Activated T-helper 17 cell treated with anti-CD3 and anti-CD28 coated beads, Interleukin-2, amount 50 U/mL, for 72 hours (primary cell): ENCODE measurements around the gene GYPC. TPM values are rescaled to one million over a fixed set of nuclear protein-coding genes. Genes with fewer than 3 reads are reported as not detected.
"Not testable (repeated sequence)": the region's sequence is repeated elsewhere in the genome, so short reads cannot be mapped to it uniquely, and the experiment has no call there.

Source experiments
- ATAC-seq: fragments of 150-1000 bp; cut with Tn5 transposase; replicated peaks from 2 replicates; pipeline ENCODE4 v1.10.0; 2021; ENCODE audit warnings: mild to moderate bottlenecking, moderate library complexity
- H3K27ac Mint-ChIP-seq: one replicate; pipeline ENCODE4 v1.8.0; 2022; ENCODE audit warnings: mixed read lengths
- H3K27me3 Mint-ChIP-seq: one replicate; pipeline ENCODE4 v1.8.0; 2022; ENCODE audit warnings: mixed read lengths
- H3K36me3 Mint-ChIP-seq: one replicate; pipeline ENCODE4 v1.8.0; 2022; ENCODE audit warnings: low read depth, mild to moderate bottlenecking, mixed read lengths
- H3K4me1 Mint-ChIP-seq: one replicate; pipeline ENCODE4 v1.8.0; 2022; ENCODE audit warnings: mixed read lengths
- H3K4me3 Mint-ChIP-seq: one replicate; pipeline ENCODE4 v1.8.0; 2022; ENCODE audit warnings: mild to moderate bottlenecking, mixed read lengths
- H3K9me3 Mint-ChIP-seq: one replicate; pipeline ENCODE4 v1.8.0; 2022; ENCODE audit warnings: mixed read lengths
- total RNA-seq, 2 donors: library from RNA; stranded (reverse); gene quantifications; one replicate each; pipeline ENCODE4 v1.2.3, GENCODE V29; 2022

Gene GYPC
- total RNA-seq, 2 donors from 2014 or later, result 115 to 123 TPM

GRCh38 chr2:126714191-126714965 is 58.4 kb downstream of the GYPC start:
- no peaks in the 10 kb centered on the region for H3K9me3 Mint-ChIP-seq
- peak overlapping the region; percentile 10 for H3K27ac Mint-ChIP-seq
- H3K36me3 Mint-ChIP-seq, result no peaks in the 10 kb centered on the region
- no peak overlapping the region for H3K4me3 Mint-ChIP-seq
- no peaks in the 10 kb centered on the region for H3K27me3 Mint-ChIP-seq
- no peaks in the 10 kb centered on the region for H3K4me1 Mint-ChIP-seq
- ATAC-seq, result no peak

- H3K4me1 Mint-ChIP-seq, result no peaks in the 10 kb centered on the region
- ATAC-seq, result no peak
- H3K9me3 Mint-ChIP-seq, result no peaks in the 10 kb centered on the region
- H3K36me3 Mint-ChIP-seq, result no peaks in the 10 kb centered on the region
- H3K4me3 Mint-ChIP-seq, result no peak overlapping the region
- H3K27me3 Mint-ChIP-seq, result no peaks in the 10 kb centered on the region
- H3K27ac Mint-ChIP-seq, result no peak overlapping the region
These were observed 59.2 kb downstream of the GYPC start for GRCh38 chr2:126715111-126715510.

- Mint-ChIP-seq H3K36me3 (no peaks in the 10 kb centered on the region), H3K27ac (no peak overlapping the region), H3K4me3 (no peak overlapping the region), H3K27me3 (no peaks in the 10 kb centered on the region), H3K4me1 (no peaks in the 10 kb centered on the region), H3K9me3 (no peaks in the 10 kb centered on the region)
- no peak for ATAC-seq
These were observed 59.8 kb downstream of the GYPC start for GRCh38 chr2:126715576-126716406.

GRCh38 chr2:126717277-126717676 is 61.3 kb downstream of the GYPC start:
- H3K27ac Mint-ChIP-seq, ATAC-seq: not testable (repeated sequence)

GRCh38 chr2:126717928-126718327 is 62.0 kb downstream of the GYPC start:
- ATAC-seq, result no peak
- Mint-ChIP-seq H3K4me1 (no peaks in the 10 kb centered on the region), H3K27ac (no peak overlapping the region), H3K4me3 (no peak overlapping the region), H3K36me3 (no peaks in the 10 kb centered on the region), H3K9me3 (no peaks in the 10 kb centered on the region), H3K27me3 (no peaks in the 10 kb centered on the region)

More at GRCh38 chr2:126717277-126717676, 61.3 kb downstream of the GYPC start:
- not testable (repeated sequence) for H3K27me3 Mint-ChIP-seq, H3K9me3 Mint-ChIP-seq, H3K36me3 Mint-ChIP-seq, H3K4me3 Mint-ChIP-seq, H3K4me1 Mint-ChIP-seq

- Mint-ChIP-seq H3K27ac (no peak overlapping the region), H3K27me3 (peaks cover 3% of the 10 kb centered on the region), H3K36me3 (no peaks in the 10 kb centered on the region), H3K9me3 (peaks cover 7% of the 10 kb centered on the region), H3K4me3 (no peak overlapping the region), H3K4me1 (no peaks in the 10 kb centered on the region)
- no peak for ATAC-seq
These were observed 63.4 kb downstream of the GYPC start for GRCh38 chr2:126719191-126719832.

GRCh38 chr2:126719833-126720351 is 63.9 kb downstream of the GYPC start:
- ATAC-seq, result no peak
- H3K4me3 Mint-ChIP-seq, result no peak overlapping the region

GRCh38 chr2:126720638-126721037 is 64.7 kb downstream of the GYPC start:
- H3K9me3 Mint-ChIP-seq, result peaks cover 13% of the 10 kb centered on the region

More at GRCh38 chr2:126719833-126720351, 63.9 kb downstream of the GYPC start:
- Mint-ChIP-seq H3K27me3 (peaks cover 3% of the 10 kb centered on the region), H3K9me3 (peaks cover 7% of the 10 kb centered on the region), H3K36me3 (no peaks in the 10 kb centered on the region), H3K27ac (no peak overlapping the region), H3K4me1 (no peaks in the 10 kb centered on the region)

GRCh38 chr2:126722081-126722480 is 66.1 kb downstream of the GYPC start:
- ATAC-seq, result no peak
- peaks cover 19% of the 10 kb centered on the region for H3K9me3 Mint-ChIP-seq
- H3K36me3 Mint-ChIP-seq, result no peaks in the 10 kb centered on the region
- peaks cover 3% of the 10 kb centered on the region for H3K27me3 Mint-ChIP-seq
- H3K27ac Mint-ChIP-seq, result no peak overlapping the region
- H3K4me3 Mint-ChIP-seq, result no peak overlapping the region
- H3K4me1 Mint-ChIP-seq, result no peaks in the 10 kb centered on the region

More at GRCh38 chr2:126720638-126721037, 64.7 kb downstream of the GYPC start:
- H3K36me3 Mint-ChIP-seq, result no peaks in the 10 kb centered on the region
- H3K27ac Mint-ChIP-seq, result no peak overlapping the region
- no peaks in the 10 kb centered on the region for H3K4me1 Mint-ChIP-seq
- H3K4me3 Mint-ChIP-seq, result no peak overlapping the region
- ATAC-seq, result peak; percentile 57
- H3K27me3 Mint-ChIP-seq, result peaks cover 3% of the 10 kb centered on the region

GRCh38 chr2:126722546-126722945 is 66.6 kb downstream of the GYPC start:
- Mint-ChIP-seq H3K27me3 (peaks cover 3% of the 10 kb centered on the region), H3K4me3 (no peak overlapping the region), H3K9me3 (peaks cover 19% of the 10 kb centered on the region), H3K4me1 (no peaks in the 10 kb centered on the region), H3K27ac (no peak overlapping the region), H3K36me3 (no peaks in the 10 kb centered on the region)
- ATAC-seq, result no peak

- H3K4me1 Mint-ChIP-seq, result no peaks in the 10 kb centered on the region
- ATAC-seq, result no peak
- peaks cover 3% of the 10 kb centered on the region for H3K27me3 Mint-ChIP-seq
- no peak overlapping the region for H3K27ac Mint-ChIP-seq
- H3K9me3 Mint-ChIP-seq, result peaks cover 19% of the 10 kb centered on the region
- H3K36me3 Mint-ChIP-seq, result no peaks in the 10 kb centered on the region
- no peak overlapping the region for H3K4me3 Mint-ChIP-seq
These were observed 67.4 kb downstream of the GYPC start for GRCh38 chr2:126723281-126723815.

GRCh38 chr2:126725580-126725979 is 69.6 kb downstream of the GYPC start:
- no peaks in the 10 kb centered on the region for H3K36me3 Mint-ChIP-seq
- ATAC-seq, result no peak
- H3K27me3 Mint-ChIP-seq, result peaks cover 3% of the 10 kb centered on the region
- peaks cover 19% of the 10 kb centered on the region for H3K9me3 Mint-ChIP-seq
- H3K4me3 Mint-ChIP-seq, result no peak overlapping the region
- no peaks in the 10 kb centered on the region for H3K4me1 Mint-ChIP-seq
- no peak overlapping the region for H3K27ac Mint-ChIP-seq

GRCh38 chr2:126729896-126730295 is 73.9 kb downstream of the GYPC start:
- H3K36me3 Mint-ChIP-seq, result no peaks in the 10 kb centered on the region

GRCh38 chr2:126730655-126731054 is 74.7 kb downstream of the GYPC start:
- Mint-ChIP-seq H3K4me3 (no peak overlapping the region), H3K9me3 (peaks cover 6% of the 10 kb centered on the region), H3K4me1 (peaks cover 7% of the 10 kb centered on the region), H3K27me3 (no peaks in the 10 kb centered on the region), H3K36me3 (no peaks in the 10 kb centered on the region), H3K27ac (no peak overlapping the region)
- no peak for ATAC-seq

More at GRCh38 chr2:126729896-126730295, 73.9 kb downstream of the GYPC start:
- no peak overlapping the region for H3K4me3 Mint-ChIP-seq
- H3K4me1 Mint-ChIP-seq, result peaks cover 7% of the 10 kb centered on the region
- H3K27ac Mint-ChIP-seq, result no peak overlapping the region
- ATAC-seq, result no peak
- H3K27me3 Mint-ChIP-seq, result no peaks in the 10 kb centered on the region
- peaks cover 12% of the 10 kb centered on the region for H3K9me3 Mint-ChIP-seq
